Prostate gland (tissue), 2 donors: ENCODE results near the gene RBM10.

Experiments
- CTCF ChIP-seq, 4 experiments: fragments of 200-600 bp in 2 of 4; fragments of 450-650 bp in 2 of 4; sonication (generic) in 2 of 4; IDR thresholded peaks; 1 replicate in 3 of 4; 2 replicates in 1 of 4; pipeline ENCODE4 v1.5.1; 2016 to 2019; ENCODE audit warnings: antibody characterized with exemption in 4 of 4, mild to moderate bottlenecking in 2 of 4, moderate library complexity in 2 of 4
- POLR2A ChIP-seq: fragments of 450-650 bp; IDR thresholded peaks from one replicate; pipeline ENCODE4 v1.6.1; 2016; ENCODE audit warnings: antibody characterized with exemption, mild to moderate bottlenecking
- POLR2AphosphoS5 ChIP-seq: sonication (generic); formaldehyde crosslinking; IDR thresholded peaks from one replicate; pipeline ENCODE4 v1.6.1; 2017; ENCODE audit warnings: antibody characterized with exemption

DNA sequence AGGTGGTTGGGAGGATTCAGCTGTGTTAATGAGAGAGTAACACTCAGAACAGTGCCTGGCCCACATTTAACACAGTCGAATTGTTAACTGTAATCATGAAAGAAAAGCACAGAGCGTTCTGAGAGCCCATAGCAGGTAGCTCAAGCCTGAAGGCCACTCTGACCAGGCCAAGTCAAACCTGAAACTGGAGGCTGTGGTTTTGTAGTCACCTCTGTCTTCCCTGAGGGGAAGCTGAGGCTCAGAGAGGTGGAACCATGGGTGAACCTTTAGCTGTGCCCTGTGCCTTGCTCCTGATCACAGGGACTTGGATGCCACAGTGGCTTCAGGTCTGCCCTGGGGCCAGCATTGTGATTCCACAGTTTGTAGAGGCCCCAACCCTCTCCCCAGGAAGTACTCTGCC is 32.1 kb downstream of the RBM10 start:
- TF ChIP-seq CTCF (IDR thresholded peaks at IDR 0.05) (no peak), POLR2A (no peak), POLR2AphosphoS5 (no peak)
